HG02840 (cell line): ENCODE measurements around the gene RAPH1.

Source experiments
- ATAC-seq: cut with Tn5 transposase; IDR thresholded peaks from one replicate; pipeline ENCODE4 v1.9.1; 2021; ENCODE audit warnings: mild to moderate bottlenecking, moderate library complexity, moderate number of reproducible peaks; ENCODE audit not compliant: unreplicated experiment, low FRiP score

RAPH1 gene

DNA sequence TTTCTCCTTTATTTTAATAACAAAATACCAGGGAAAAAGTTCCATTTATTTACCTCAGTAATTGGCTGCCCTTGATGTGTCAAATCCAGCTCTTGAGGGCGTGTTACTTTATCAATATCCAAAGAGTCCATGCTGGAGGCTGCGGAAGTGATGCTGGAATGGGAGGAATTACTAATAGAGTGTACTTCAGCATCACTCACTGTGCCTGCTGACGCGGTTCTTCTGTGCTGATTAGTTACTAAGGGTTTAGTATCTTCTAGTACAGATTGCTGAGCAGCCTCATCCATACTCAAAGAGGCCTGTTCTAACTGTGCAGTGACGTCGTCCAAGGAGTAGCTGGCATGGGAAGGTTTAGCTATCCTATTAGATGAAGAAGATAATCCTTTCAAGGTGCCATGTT is 45.6 kb downstream of the RAPH1 start:
- no peak for ATAC-seq

DNA sequence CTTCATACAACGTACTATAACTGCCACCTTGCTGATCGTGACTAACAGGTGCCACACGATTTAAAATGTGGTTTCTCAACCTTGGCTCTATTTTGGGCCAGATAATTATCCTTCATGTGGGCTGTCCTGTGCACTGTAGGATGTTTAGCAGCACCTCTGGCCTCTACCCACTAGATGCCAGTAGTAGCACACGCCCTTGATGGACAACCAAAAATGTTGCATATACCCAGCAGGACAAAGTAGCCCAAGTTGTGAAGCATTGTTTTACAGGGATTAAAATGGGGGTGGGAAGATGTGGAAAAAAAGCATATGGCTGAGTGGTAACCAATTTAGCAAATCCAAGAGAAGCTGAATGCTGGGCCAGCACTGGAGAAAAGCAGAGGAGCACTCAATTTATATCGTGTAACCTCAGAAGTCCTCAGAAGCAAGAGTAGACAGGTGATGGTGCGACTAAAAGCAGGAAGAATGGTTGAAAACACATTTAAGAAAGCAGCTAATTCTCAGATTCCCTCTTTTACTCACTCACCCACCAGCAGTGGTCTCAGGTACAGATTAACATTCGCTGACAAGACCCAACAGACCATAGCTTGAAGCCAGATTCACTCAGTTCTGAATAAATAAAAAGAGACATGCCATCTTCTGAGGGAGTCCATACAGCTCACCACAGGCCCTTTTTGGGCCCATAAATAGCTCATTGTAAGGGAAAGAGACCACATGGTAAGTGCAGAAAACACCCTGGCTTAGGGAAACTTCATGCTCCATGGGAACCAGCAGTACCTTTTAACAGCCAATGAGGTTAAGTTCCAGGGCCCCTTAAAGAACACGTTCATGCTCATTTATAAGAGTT is 50.6 kb downstream of the RAPH1 start:
- ATAC-seq: no peak

DNA sequence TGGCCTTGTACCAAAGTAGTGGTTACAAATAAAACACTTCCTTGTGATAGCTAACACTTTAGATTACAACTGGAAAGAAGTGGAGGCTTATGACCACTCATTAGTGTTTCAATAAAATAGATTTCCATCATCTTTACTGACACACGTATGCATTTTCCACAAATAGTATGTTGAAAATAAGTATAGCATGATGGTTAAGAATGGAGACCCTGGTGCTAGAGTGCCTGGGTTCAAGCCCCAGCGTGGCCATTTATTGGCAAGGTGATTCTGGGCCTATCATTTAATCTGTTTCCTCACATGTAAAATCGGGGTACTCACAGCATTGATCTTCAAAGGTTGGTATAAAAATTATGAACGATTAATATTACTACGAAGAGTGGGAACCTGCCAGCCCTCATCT is 54.5 kb downstream of the RAPH1 start:
- ATAC-seq: no peak

DNA sequence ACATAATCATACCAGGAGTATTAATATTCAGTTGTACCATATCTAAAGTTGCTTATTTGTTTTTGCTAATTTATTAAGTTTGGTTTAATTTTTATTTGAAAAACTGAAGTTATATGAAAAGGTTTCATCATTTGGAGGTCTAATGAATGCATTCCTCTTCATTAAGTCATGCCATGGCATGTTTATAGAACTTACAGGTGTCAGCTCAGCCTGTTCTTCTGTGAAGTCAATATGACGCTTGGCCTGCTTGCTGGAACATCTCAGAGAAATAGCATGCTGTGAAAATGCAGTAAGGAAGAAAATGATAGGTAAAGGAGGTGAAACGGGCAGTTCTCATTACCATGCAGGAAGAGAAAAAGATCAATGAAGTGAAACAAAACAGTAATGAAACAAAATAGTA is 58.2 kb downstream of the RAPH1 start:
- no peak for ATAC-seq

DNA sequence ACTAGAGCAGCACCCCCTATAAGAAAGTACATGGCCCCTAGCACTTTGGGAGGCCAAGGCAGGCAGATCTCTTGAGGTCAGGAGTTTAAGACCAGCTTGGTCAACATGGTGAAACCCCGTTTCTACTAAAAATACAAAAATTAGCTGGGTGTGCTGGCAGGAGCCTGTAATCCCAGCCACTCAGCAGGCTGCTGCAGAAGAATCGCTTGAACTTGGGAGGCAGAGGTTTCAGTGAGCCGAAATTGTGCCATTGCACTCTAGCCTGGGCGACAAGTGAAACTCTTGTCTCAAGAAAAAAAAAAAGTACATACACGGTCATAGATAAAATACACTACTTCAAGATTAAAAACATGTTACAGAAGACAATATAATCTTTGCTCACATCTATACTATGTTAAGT is 63.8 kb downstream of the RAPH1 start:
- no peak for ATAC-seq

DNA sequence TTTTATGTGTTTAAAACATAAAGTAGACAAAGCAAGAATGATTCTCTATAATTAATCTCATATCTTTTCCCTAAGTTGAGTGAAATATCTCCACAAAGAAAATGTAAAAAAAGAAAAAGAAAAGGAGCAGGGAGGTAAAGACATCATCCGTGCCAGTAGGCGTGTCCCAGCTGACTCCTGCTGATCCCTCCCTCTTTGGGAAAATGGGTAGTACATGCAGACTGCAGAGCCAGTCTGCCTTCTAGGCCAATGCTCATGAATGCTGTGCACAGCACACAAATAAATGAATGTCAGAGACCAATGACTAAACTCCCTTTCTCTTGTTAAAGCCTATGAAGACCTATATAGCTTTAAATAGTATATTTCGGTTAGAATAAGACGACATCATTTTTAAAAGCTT is 64.7 kb downstream of the RAPH1 start:
- ATAC-seq: no peak

DNA sequence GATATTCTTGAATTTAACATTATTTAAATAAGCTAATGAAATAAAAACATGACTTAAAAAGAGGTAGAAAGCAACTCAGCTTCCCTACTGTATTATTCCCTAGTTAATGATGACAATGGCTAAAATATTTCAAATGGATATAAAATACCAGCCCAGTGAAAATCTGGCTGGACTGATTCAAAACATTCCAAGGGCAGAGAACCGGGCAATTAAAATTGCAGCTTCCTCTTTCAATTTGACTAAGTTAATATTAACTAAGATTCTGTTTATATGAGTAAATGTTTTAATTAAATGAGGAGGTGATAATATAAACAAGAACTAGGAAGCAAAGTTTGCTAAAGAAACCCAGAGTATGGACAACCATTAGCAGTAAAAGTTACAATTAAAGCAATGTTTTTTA is 65.6 kb downstream of the RAPH1 start:
- no peak for ATAC-seq

DNA sequence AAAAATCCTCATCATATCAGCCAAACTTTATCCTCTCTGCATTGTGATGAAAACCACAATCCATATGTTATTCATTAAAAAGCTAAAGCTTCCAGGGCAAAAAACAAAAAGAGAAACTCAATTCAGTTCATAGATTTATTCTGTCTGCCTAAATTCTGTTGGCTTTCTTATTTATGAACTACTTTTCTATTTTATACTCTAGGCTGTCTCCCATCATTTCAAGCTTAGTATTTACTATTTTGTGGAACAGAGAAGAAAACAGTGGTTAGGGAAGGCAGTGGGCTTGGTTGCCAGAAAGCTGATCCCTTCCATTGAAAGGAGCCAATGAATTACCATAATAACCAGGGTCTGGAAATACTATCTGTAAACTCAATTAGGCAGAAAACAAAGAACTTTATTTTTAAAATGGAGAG is 71.8 kb downstream of the RAPH1 start:
- no peak for ATAC-seq

DNA sequence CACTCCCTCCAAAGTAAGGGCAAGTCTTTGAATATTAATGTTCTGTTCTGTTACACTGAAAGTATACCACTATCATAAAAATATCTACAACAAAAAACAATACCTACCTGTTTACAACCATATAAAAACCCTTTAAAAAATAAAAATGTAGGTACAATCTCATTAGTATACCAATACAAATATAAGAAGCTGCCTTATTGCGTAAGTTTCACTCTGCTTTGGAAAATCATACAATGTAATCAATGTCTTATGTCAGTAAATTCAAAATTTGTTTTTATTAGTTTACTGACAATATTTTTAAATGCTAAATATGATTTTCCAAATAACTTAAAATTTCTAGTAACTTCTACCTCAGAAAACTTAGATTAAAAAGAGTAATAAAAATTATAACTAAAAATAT is 72.8 kb downstream of the RAPH1 start:
- no peak for ATAC-seq

DNA sequence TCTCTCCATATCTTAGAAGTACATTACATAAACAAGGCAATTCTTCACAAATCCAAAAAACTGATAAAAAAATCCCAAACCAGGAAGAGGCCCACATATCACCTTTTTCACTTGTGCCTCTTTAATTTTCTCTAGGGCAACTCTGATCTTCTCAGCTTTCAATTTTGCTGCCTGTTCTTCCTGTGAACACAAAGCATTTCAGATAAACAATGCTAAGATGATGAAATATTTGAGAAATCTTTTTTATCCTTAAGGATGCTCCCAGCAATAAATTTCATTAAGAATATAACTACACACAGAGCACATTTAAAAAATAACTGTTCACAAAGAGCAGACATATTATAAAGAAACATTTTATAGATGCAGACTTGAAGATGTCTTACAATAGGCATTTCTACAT is 73.4 kb downstream of the RAPH1 start:
- ATAC-seq: no peak

DNA sequence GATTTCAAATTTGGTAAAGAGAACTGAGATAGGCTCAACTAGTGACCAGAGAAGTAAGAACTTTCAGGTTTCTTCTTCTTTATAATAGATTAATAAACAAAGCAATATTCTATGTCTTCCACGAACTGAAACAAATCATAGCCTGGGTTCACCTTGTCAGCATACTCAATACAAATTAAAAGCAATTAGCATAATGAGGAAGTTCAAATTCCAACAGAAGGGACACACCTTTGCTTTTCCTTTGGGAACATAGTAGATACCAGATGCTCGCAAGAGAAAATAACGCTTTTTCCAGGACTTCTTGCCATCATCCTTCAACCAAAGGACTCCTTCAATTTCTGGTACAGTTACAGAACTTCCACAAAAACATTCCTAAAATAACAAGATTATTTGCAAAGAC is 79.9 kb downstream of the RAPH1 start:
- ATAC-seq: no peak

DNA sequence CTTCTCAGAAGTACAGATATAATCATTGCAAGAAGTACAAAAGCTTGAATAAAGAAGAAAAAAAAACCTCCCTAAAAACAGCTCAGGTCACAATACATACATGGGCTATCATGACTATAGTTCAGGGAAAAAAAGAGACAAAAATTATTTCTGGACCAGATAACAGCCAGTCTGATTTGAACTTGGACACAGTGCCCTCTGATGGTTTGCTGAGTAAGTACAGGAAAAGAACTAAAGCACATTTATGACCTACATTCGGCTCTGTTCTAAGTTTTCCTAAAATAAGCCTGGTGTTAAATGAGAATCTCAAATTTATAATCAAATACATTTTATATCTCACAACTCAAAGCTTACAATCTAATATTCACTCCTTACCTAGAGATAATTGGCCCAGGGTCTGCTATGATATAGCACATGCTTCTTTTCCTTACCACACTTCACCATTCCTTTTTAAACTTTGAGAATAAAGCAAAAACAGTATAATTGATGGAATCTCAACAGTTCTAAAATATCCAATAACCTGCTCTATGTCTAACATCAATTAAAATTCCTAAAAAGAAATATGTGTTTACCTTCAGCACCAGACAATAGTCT is 81.1 kb downstream of the RAPH1 start:
- ATAC-seq: no peak

DNA sequence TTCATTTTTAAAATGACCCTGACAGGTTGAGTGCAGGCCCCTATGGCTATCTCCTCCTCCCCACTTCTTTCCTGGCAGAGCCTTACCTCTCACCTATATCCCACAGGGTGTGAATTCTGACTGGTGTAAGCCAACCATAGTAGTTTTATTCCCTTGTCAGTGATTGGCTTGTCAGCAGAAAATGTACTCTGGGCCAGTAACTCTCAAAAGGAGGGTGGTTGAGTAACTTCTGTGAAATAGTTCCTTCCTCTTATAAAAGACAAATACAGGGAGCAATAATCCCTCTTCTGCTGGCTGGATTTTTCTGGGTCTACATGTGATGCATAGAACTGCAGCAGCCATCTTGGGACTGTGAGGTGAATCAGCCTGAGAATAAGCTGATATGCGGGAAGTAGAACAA is 83.4 kb downstream of the RAPH1 start:
- no peak for ATAC-seq

DNA sequence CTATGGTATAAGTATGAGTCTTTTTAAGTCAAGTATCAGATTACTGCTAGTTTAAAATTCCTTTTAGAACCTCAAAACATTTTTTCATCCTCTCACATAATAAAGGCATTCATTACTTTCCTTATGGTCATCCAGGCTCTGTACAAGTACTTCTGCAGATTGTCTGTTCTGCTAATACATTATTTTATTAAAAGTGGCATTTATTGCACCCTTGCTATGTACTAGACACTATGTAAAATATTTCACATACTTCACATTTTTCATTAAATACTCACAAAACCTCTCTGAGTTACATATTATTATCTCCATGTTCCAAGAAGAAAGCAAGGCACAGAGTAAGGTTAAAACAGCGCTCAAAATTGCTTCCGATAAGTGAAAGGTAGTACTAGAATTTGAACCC is 84.1 kb downstream of the RAPH1 start:
- ATAC-seq: no peak

DNA sequence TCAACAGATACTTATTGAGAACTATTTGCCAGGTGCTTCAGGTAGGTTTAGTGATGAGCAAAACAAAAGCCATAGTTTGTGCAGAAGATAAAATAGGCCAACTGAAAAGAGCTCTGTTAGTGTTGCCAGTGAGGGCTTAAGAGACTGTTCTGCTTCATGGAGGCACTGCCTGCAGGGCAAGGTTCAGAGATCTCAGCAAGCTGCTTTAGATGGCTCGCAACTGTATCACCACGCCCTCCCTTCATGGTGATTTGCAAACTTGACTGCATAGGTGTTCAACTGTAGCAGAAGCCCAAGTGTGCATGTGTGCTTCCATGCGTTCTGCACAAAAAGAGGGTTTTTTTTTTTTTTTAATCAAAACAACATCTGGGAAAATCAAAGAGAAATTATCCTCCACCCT is 84.5 kb downstream of the RAPH1 start:
- ATAC-seq: no peak

DNA sequence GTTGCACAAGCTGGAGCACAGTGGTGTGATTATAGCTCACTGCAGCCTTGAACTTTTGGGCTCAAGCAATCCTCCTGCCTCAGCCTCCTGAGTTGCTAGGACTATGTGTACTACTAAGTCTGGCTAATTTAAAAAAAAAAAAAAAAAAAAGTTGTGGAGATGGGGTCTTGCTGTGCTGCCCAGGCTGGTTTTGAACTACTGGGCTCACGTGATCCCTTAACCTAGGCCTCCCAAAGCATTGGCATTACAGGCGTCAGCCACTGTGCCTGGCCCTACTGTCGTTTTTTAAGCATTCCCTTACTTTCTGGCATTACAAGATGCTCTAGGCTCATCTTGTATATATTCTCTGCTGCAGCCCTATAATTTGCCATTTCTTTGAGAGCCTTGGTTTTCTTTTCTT is 88.3 kb downstream of the RAPH1 start:
- no peak for ATAC-seq

DNA sequence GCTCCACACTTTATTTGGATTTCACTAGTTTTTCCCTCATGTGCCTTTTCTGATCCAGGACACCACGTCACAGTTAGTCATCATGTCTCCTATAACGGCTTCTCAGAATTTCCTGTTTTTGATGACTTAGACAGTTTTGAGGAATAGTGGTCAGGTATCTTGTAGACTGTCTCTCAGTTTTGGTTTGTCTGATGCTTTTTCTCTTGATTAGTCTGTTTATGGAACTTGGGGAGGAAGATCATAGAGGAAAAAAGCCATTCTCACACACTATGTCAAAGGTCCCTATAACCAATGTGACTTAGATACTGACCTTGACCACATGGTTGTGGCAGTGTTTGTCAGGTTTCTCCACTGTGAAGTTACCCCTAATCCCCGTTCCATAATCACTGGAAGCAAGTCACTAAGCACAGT is 89.0 kb downstream of the RAPH1 start:
- ATAC-seq: no peak

DNA sequence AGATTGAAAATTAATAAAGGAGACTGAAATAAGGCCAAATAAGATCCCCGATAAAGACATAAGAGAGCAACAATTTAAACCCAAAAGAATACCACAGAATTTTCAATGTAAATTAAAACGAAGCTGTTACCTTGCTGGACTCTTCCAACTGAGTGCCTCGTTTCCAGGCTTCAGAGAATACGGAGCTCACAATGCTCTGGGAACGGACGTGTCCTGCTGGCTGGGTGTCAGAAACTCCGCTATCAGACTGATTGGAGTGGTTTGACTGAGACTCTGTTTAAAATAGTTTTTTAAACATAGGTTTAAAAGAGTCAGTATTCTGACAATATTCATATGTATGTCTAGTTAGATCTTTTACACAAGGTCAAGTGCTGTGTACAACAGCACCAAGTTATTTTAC is 90.4 kb downstream of the RAPH1 start:
- no peak for ATAC-seq

DNA sequence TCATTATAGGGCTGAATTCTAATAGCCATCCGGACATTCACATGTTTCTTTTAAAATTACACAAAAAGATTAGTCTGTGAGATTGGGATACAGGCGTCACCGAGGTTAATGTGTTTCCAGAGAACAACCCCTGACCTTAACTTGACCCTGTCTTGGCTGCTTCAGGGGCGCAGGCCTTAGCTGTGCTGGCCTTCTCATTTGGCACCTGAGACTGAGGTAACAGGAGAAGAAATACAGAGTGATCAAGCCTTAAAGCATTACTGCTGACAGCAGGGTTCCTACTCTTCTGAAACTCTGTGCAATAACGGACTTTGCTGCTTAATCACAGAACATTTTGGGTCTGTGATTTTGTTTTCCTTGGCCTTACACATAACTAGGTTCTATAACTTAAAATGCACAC is 92.6 kb downstream of the RAPH1 start:
- ATAC-seq: no peak

DNA sequence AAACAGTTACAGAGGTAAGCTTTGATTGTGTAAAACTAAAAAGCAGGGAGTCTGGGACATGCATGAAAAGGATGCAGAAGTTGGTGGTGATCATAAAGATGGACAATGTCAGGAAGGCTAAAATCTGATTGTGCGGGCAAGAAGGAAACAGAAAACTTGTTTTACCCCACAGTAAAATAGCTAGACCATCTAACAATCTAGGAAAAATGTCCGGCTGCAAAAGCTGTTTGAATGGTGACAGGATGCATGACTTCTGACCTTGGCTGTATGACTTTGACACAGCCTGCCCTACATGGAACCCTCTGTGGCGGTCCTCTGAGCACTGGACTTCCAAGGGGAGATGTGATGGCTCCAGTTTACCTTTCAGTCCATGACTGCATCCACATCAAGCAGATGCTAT is 93.6 kb downstream of the RAPH1 start:
- no peak for ATAC-seq

DNA sequence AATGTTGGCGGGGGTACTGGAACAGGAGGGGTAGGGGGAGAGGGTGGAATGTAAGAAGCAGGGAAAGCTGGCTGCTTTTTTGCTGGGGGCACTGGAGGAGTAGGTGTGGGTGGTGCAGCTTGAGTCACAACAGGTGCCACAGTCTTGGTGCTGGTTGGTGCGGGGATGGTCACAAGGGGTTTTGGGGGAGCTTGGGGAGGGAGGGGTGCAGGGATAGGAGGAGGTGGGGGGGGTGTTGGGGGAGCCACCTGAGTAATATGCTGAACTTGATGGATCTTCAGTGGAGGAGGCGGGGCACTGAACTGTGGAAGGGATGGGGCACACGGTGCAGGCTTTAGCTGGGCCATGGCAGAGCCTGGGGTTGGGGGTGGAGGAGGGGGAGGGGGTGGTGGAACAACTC is 94.4 kb downstream of the RAPH1 start:
- no peak for ATAC-seq

DNA sequence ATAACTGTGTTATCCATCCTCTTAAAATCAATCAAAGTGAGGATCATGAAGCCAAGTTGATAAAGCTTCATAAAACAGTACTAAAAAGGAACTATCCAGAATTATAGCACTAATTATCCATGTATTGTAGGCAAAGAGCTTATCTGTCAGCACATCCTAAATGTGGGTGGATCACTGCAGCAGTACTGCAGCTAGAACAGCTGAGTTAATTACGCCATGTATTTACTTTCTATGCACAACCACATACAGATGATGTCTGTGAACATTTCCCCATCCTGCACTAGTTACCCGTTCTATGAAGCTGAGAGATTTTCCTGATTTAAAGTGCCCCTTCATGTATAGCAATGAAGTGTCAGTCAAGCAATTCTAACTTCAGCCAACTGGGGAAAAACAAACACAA is 96.6 kb downstream of the RAPH1 start:
- no peak for ATAC-seq
